D721Med (cell line): ENCODE results near the gene TMEM269.

Experiments
- DNase-seq: peaks from one replicate; pipeline ENCODE4 v3.0.0; 2011; ENCODE audit warnings: low spot score; ENCODE audit not compliant: insufficient read length
- FAIRE-seq: peaks from 2 replicates; lab custom pipeline; 2011; peaks lifted over from hg19 to GRCh38; lab: Jason Lieb, UNC
- CTCF ChIP-seq: IDR thresholded peaks from 2 replicates; pipeline ENCODE4 v1.5.1; 2012; ENCODE audit warnings: mild to moderate bottlenecking, control low read depth; ENCODE audit not compliant: insufficient read depth; ENCODE audit errors: missing control alignments

Gene TMEM269

GRCh38 chr1:42841440-42842147 lies 56.8 kb downstream of the TMEM269 start:
- FAIRE-seq = no peak
- no peak for DNase-seq
- no peak for TF ChIP-seq CTCF

DNA sequence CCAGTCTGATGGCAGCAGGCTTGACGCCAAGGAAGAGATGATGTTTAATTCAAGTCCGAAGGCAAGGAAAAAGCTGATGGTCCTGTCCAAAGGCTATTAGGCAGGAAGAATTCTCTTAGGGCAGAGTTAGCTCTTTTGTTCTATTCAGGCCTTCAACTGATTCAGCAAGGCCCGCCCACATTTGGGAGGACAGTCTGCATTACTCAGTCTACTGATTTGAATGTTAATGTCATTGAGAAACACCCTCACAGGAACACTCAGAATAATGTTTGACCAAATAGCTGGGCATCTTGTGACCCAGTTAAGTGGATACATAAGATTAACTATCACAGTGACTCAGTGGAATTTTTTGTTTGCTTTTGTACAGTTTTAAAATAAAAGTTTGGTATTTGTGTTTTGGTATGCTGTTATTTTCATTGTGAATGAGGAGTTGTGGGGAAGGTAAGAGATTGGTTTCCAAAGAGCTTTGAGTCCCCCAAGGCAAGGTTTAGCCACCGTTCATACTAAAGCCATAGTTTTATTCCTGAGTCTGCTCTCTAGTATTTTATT lies 59.9 kb downstream of the TMEM269 start:
- no peak for FAIRE-seq

GRCh38 chr1:42845193-42845592 lies 60.4 kb downstream of the TMEM269 start:
- no peak for DNase-seq
- TF ChIP-seq CTCF = no peak
- no peak for FAIRE-seq

More for the DNA sequence above, 59.9 kb downstream of the TMEM269 start:
- TF ChIP-seq CTCF = no peak
- no peak for DNase-seq

DNA sequence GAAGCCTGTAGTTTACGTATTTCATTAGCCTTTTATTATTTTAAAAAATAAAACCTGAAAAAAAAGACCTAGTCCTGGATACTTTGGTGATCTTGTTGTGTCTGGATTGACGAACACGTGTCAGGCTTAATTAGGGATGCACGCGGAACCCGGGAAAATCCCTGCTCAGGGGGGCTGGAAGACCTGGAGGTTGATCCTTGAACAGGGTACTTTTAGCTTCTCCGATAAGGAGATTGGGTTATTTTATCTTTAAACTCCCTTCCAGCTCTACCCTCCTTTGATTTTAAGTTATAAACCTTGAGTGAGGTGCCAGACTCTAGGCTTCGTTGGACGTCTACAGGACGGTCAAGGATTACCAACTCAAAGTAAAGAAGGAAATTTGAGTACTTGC lies 61.1 kb downstream of the TMEM269 start:
- no peak for TF ChIP-seq CTCF
- FAIRE-seq (no peak), DNase-seq (no peak)

DNA sequence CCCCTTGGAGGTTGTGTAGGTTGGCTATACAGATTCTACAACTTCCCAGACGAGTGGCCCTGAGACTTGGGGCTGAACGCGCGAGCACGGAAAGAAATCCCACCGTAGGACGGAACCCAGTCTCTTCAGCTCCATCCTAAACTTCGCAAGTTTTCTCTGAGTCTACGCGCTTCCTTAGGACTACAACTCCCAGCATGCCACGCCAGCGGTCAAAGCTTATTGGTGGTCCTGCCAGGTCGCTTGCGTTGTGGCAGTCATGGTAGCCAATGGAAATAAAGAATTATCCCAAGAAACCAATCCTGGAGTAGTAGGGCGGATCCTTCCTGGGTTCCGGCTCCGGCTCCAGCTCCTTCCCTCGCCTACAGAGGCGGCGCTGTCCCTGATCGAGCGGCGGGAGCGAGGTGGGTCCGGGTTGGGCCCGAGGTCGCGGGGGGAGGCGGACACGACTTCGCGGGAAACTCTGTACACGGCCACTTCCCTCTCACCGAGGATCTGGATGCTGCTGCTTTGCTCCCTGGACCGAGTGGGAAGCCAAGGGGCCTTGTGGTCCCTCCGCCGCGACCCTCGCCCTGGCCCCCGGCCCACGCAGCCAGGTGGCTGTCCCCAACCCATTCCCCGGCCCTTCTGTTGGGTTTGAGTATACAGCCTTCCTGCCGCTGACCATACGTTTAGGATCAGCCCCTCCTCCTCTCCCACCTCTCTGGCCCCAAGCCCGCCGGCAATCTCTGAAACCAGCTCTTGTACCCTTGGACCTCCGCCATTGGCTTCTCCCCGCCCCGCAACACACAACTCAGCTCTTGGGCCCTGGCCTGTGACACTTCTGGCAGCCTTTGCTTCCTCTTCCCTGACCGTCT lies 61.7 kb downstream of the TMEM269 start, which contains the start of gene ZNF691:
Gene ZNF691, plus strand, starts transcription at position 357 of the 854 bp plus-strand sequence. CDS start 3,046 bp downstream, outside the sequence.
- TF ChIP-seq CTCF = peak; percentile 27
- DNase-seq = peak; percentile 87
- FAIRE-seq = peak; percentile 41

DNA sequence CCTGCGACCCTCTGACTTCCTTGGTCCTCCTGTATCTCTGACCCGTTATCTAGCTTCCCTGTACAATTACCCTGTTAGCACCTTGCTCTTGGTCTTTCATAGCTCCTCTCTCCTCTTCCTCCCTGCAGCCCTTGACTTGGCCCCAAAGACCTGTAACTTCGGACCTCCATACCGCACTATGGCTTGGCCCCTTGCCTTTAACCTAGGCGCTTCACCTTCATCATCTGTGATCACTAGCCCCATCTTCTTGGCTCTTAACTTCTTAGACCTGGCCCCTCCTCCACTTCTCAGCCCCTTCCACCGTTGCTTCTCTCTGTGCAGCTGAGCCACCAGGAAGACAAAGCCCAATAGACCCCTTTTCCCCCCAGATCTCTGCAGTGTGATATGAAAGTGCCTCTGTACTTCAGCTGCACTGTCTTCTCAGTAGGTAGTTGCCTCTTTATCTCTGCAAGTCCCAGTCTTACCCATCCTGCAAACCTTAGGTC lies 62.4 kb downstream of the TMEM269 start:
- no peak for TF ChIP-seq CTCF
- DNase-seq (no peak), FAIRE-seq (no peak)
